GM10847 (cell line): Measurements from ENCODE around the gene PARVA.

Source experiments
- POLR2A ChIP-seq: IDR thresholded peaks from 2 replicates; pipeline ENCODE4 v1.6.1; 2011; ENCODE audit not compliant: insufficient read length; ENCODE audit errors: extremely low read depth

The PARVA gene

GRCh38 chr11:12433571-12434324 lies 56.4 kb downstream of the PARVA start:
- TF ChIP-seq POLR2A = no peak

GRCh38 chr11:12434325-12434654 lies 56.9 kb downstream of the PARVA start:
- TF ChIP-seq POLR2A = no peak

GRCh38 chr11:12435264-12435663 lies 57.9 kb downstream of the PARVA start:
- no peak for TF ChIP-seq POLR2A

- TF ChIP-seq POLR2A = no peak
Measured at GRCh38 chr11:12436266-12436665, 58.9 kb downstream of the PARVA start.

- TF ChIP-seq POLR2A = no peak
Measured at GRCh38 chr11:12438291-12438690, 60.9 kb downstream of the PARVA start.

GRCh38 chr11:12439615-12440014 lies 62.2 kb downstream of the PARVA start:
- TF ChIP-seq POLR2A = no peak

- TF ChIP-seq POLR2A = no peak
Measured at GRCh38 chr11:12440565-12440964, 63.2 kb downstream of the PARVA start.

GRCh38 chr11:12441231-12441861 lies 64.0 kb downstream of the PARVA start:
- TF ChIP-seq POLR2A = no peak

- no peak for TF ChIP-seq POLR2A
Measured at GRCh38 chr11:12444601-12445000, 67.2 kb downstream of the PARVA start.

GRCh38 chr11:12445001-12445400 lies 67.6 kb downstream of the PARVA start:
- TF ChIP-seq POLR2A = no peak

GRCh38 chr11:12446863-12447262 lies 69.5 kb downstream of the PARVA start:
- no peak for TF ChIP-seq POLR2A

GRCh38 chr11:12448131-12448939 lies 71.0 kb downstream of the PARVA start:
- no peak for TF ChIP-seq POLR2A

GRCh38 chr11:12449961-12450715 lies 72.8 kb downstream of the PARVA start:
- TF ChIP-seq POLR2A = no peak

- no peak for TF ChIP-seq POLR2A
Measured at GRCh38 chr11:12451179-12451814, 73.9 kb downstream of the PARVA start.

- no peak for TF ChIP-seq POLR2A
Measured at GRCh38 chr11:12453243-12453642, 75.9 kb downstream of the PARVA start.
